Mesothelial cell of epicardium (in vitro differentiated cells): ENCODE measurements around the gene PNPLA2. TPM values are rescaled to one million over a fixed set of nuclear protein-coding genes. Genes with fewer than 3 reads are reported as not detected.
A peak's percentile ranks its signal among the peaks of the same experiment; 100 is the strongest.

Source experiments
- DNase-seq, 2 experiments: peaks; one replicate each; pipeline ENCODE4 v3.0.0; 2021; ENCODE audit warnings: low spot score in 2 of 2; ENCODE audit not compliant: unreplicated experiment in 2 of 2
- H3K27ac Mint-ChIP-seq: 2 replicates; pipeline ENCODE4 v1.8.0; 2021; ENCODE audit warnings: mixed read lengths
- H3K27me3 Mint-ChIP-seq: 2 replicates; pipeline ENCODE4 v1.8.0; 2021; ENCODE audit warnings: low read depth, mixed read lengths
- H3K36me3 Mint-ChIP-seq: 2 replicates; pipeline ENCODE4 v1.8.0; 2021; ENCODE audit warnings: mixed read lengths
- H3K4me1 Mint-ChIP-seq: 2 replicates; pipeline ENCODE4 v1.8.0; 2021; ENCODE audit warnings: mixed read lengths
- H3K4me3 Mint-ChIP-seq: 2 replicates; pipeline ENCODE4 v1.8.0; 2021; ENCODE audit warnings: mild to moderate bottlenecking, moderate library complexity, mixed read lengths
- H3K9me3 Mint-ChIP-seq: 2 replicates; pipeline ENCODE4 v1.8.0; 2021; ENCODE audit warnings: mixed read lengths
- total RNA-seq: library from RNA; stranded (reverse); gene quantifications from 3 replicates; pipeline ENCODE4 v1.2.1, GENCODE V29; 2021
- TF ChIP-seq, protein P1 (sequence below): fragments of 200-600 bp; sonication (generic); IDR thresholded peaks from one replicate; pipeline ENCODE4 v1.5.0; 2021; ENCODE audit warnings: antibody characterized with exemption; ENCODE audit not compliant: unreplicated experiment

Gene PNPLA2
- total RNA-seq, 1 donor from 2014 or later: 50.9 TPM

DNA sequence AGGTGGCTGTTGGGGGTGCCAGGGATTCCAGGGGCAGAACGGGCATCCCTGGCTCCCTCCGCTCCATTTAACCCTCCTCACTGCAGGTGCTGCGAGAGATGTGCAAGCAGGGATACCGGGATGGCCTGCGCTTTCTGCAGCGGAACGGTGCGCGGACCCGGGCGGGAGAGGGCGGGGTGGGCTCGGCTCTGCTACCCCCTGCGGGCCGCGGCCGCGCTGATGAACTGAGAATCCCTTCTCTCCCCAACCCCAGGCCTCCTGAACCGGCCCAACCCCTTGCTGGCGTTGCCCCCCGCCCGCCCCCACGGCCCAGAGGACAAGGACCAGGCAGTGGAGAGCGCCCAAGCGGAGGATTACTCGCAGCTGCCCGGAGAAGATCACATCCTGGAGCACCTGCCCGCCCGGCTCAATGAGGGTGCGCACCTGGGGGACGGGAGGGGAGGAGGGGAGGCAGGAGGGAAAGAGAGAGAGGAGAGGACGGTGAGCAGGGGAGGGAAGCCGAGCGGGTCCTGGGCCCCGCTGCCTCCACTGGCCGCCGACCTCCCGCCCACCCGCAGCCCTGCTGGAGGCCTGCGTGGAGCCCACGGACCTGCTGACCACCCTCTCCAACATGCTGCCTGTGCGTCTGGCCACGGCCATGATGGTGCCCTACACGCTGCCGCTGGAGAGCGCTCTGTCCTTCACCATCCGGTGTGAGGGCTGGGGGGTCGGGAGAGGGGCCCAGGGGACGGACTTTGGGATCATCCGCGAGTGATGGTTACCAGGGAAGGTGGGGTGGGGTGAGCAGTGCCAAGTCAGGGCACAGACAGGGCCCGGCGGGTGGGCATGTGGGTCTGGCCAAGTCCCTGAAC, 5.0 kb downstream of the PNPLA2 start:
- H3K4me3 Mint-ChIP-seq: no peak overlapping the region
- no peaks in the 10 kb centered on the region for H3K9me3 Mint-ChIP-seq
- H3K36me3 Mint-ChIP-seq: peaks cover 7% of the 10 kb centered on the region
- TF ChIP-seq, protein P1, sequence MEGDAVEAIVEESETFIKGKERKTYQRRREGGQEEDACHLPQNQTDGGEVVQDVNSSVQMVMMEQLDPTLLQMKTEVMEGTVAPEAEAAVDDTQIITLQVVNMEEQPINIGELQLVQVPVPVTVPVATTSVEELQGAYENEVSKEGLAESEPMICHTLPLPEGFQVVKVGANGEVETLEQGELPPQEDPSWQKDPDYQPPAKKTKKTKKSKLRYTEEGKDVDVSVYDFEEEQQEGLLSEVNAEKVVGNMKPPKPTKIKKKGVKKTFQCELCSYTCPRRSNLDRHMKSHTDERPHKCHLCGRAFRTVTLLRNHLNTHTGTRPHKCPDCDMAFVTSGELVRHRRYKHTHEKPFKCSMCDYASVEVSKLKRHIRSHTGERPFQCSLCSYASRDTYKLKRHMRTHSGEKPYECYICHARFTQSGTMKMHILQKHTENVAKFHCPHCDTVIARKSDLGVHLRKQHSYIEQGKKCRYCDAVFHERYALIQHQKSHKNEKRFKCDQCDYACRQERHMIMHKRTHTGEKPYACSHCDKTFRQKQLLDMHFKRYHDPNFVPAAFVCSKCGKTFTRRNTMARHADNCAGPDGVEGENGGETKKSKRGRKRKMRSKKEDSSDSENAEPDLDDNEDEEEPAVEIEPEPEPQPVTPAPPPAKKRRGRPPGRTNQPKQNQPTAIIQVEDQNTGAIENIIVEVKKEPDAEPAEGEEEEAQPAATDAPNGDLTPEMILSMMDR: no peak
- peaks cover 18% of the 10 kb centered on the region for H3K27me3 Mint-ChIP-seq
- H3K4me1 Mint-ChIP-seq: peaks cover 19% of the 10 kb centered on the region
- H3K27ac Mint-ChIP-seq: no peak overlapping the region
- no peak for DNase-seq

DNA sequence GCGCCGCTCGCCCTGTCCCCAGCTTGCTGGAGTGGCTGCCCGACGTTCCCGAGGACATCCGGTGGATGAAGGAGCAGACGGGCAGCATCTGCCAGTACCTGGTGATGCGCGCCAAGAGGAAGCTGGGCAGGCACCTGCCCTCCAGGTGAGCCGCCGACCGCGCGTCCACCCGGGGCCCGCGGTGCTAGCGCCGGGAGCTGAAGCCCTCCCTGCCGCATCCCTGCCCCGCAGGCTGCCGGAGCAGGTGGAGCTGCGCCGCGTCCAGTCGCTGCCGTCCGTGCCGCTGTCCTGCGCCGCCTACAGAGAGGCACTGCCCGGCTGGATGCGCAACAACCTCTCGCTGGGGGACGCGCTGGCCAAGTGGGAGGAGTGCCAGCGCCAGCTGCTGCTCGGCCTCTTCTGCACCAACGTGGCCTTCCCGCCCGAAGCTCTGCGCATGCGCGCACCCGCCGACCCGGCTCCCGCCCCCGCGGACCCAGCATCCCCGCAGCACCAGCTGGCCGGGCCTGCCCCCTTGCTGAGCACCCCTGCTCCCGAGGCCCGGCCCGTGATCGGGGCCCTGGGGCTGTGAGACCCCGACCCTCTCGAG, 5.7 kb downstream of the PNPLA2 start:
- H3K36me3 Mint-ChIP-seq: peaks cover 7% of the 10 kb centered on the region
- H3K27ac Mint-ChIP-seq: no peak overlapping the region
- H3K27me3 Mint-ChIP-seq: peaks cover 25% of the 10 kb centered on the region
- TF ChIP-seq, protein P1: no peak
- no peak for DNase-seq
- peaks cover 25% of the 10 kb centered on the region for H3K4me1 Mint-ChIP-seq
- no peaks in the 10 kb centered on the region for H3K9me3 Mint-ChIP-seq
- H3K4me3 Mint-ChIP-seq: no peak overlapping the region

DNA sequence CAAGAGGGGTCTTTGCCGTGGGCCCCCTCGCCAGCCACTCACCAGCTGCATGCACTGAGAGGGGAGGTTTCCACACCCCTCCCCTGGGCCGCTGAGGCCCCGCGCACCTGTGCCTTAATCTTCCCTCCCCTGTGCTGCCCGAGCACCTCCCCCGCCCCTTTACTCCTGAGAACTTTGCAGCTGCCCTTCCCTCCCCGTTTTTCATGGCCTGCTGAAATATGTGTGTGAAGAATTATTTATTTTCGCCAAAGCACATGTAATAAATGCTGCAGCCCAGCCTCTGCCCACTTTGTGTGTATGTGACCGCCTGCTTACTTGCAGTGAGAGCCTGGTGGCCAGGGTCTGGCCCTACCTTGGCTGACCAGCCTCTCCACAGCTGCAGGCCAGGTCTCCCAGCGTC, 6.2 kb downstream of the PNPLA2 start:
- Mint-ChIP-seq H3K4me3 (no peak overlapping the region), H3K9me3 (no peaks in the 10 kb centered on the region), H3K27ac (no peak overlapping the region), H3K4me1 (peaks cover 25% of the 10 kb centered on the region), H3K36me3 (peaks cover 7% of the 10 kb centered on the region), H3K27me3 (peaks cover 31% of the 10 kb centered on the region)
- no peak for DNase-seq
- TF ChIP-seq, protein P1: no peak

DNA sequence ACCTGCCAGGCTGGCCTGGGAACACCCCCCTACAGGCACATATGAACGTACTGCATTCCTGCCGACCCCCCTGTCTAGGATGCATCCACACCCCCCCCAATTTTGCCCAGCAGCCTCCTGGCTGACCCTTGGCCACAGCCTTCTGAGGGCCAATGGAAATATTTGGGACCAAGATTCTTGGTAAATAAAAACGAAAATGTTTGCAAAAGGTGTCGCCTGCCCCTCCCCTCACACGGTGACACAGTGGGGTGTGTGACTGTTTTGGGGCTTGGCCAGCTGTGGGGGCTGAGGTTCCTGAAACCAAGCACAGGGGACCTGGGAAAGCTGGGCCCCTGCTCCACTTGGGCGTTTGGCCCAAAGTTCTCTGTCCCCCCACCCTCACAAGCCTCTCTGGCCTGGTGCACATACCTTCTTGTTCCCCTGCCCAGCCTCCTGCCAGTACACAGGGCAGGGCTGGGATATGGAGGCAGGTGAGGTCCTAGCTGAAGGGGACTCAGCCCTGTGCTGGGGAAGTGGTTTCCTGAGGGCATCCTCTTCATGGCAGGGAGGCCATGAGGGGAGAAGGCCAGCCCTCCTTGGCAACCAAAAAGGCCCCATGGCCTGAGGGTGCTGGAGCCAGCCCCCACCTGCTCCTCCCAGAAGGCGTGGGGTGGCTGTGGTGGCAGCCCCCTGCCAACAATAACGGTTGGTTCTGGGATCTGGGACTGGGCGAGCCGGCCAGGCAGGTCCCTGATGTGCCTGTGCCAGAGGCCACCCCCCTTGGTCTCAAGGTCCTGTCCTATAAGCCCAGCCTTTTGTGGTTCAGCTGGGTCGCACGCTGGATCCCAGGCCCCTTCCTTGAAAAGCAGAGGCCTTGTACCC, 6.9 kb downstream of the PNPLA2 start:
- Mint-ChIP-seq H3K27ac (no peak overlapping the region), H3K27me3 (peaks cover 36% of the 10 kb centered on the region), H3K4me1 (peaks cover 29% of the 10 kb centered on the region), H3K4me3 (no peak overlapping the region), H3K9me3 (no peaks in the 10 kb centered on the region), H3K36me3 (peaks cover 7% of the 10 kb centered on the region)
- no peak for DNase-seq
- TF ChIP-seq, protein P1: no peak

DNA sequence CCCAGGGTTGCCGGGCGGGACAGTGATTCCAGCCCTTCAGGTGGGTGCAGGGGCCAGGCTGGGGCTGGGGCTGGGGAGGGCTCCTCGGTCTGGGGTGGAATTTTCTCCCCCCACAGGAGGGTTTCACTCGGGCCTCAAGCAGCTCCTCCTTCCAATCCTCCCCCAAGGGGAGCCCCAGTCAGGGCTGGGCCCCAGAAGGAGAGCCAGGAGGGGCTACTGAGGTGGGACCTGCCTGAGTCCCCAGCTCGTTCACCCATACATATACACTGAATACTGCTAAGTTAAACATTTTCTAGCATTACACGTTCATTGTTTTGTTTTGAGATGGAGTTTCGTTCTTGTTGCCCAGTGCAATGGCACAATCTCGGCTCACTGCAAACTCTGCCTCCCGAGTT, 7.5 kb downstream of the PNPLA2 start:
- peaks cover 7% of the 10 kb centered on the region for H3K36me3 Mint-ChIP-seq

More for the DNA sequence above, 7.5 kb downstream of the PNPLA2 start:
- DNase-seq: no peak
- TF ChIP-seq, protein P1: no peak
- H3K27me3 Mint-ChIP-seq: peaks cover 39% of the 10 kb centered on the region
- peaks cover 24% of the 10 kb centered on the region for H3K4me1 Mint-ChIP-seq
- H3K27ac Mint-ChIP-seq: no peak overlapping the region
- peak overlapping the region; percentile 58 for H3K4me3 Mint-ChIP-seq
- no peaks in the 10 kb centered on the region for H3K9me3 Mint-ChIP-seq
